NB4 (cell line): ENCODE data around the gene TMEM176B.

ENCODE experiments used
- CTCF ChIP-seq: IDR thresholded peaks from one replicate; pipeline ENCODE4 v1.5.1; 2012; ENCODE audit warnings: low read depth, low read length
- POLR2A ChIP-seq: IDR thresholded peaks from 2 replicates; pipeline ENCODE4 v1.6.1; 2011; ENCODE audit warnings: mild to moderate bottlenecking; ENCODE audit not compliant: insufficient read length; ENCODE audit errors: extremely low read depth

DNA sequence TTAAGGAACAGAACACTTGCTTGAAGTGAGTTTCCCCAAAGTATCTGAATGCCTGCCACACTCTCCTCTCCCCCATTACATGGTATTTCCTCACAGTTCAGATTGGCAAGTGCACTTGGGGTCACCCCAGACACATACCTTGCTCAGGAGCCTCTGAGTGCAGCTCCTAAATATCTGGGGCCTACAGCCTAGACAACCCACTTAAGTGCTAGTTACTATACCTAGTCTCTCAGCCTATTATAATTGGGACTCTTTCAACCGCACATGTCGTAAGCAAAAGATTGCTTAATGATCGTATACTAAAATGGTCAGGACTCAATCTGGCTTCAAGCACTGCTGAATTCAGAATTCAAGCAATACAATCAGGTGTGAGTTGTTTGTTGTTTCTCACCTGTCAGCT, 19.9 kb downstream of the TMEM176B start:
- TF ChIP-seq CTCF: no peak
- TF ChIP-seq POLR2A: no peak
